ENCODE data around the gene KLHL7.
"Not testable (repeated sequence)": the region's sequence is repeated elsewhere in the genome, so short reads cannot be mapped to it uniquely, and the experiment has no call there.

Gene KLHL7

DNA sequence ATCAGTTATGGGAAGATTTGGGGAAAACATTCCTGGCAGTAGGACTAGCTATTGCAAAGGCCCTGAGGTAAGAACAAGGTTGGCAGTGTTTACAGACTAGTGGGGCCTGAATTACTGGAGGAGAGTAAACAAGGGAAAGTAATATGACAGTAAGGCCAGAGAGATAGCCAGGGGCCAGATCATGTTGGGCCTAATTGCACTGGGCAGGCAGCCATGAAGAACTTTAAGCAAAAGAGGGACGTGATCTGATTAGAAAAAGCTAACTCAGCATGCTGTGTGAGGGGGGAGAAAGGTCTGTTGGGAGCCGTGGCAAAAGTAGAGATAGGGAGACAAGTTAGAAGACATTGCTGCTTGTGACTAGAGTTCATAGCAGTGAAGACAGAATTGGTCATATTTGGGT lies 85.4 kb downstream of the KLHL7 start:
- TF ChIP-seq Cebpa-rat (IDR thresholded peaks at IDR 0.05): no peak
- H3K4me1 ChIP-seq: no peaks in the 10 kb centered on the region
- H3K27ac ChIP-seq: no peak overlapping the region
- no peak overlapping the region for H3K4me2 ChIP-seq
- H3K4me3 ChIP-seq: no peak overlapping the region
- H3K36me3 ChIP-seq: peaks cover 85% of the 10 kb centered on the region
- H3K9me3 ChIP-seq: peaks cover 11% of the 10 kb centered on the region; the same call in 1 of the 2 replicates
- H4K20me1 ChIP-seq: peaks cover 42% of the 10 kb centered on the region; the same call in 1 of the 2 replicates
- H3K27me3 ChIP-seq: no peaks in the 10 kb centered on the region
- no peak overlapping the region for H3K9ac ChIP-seq

DNA sequence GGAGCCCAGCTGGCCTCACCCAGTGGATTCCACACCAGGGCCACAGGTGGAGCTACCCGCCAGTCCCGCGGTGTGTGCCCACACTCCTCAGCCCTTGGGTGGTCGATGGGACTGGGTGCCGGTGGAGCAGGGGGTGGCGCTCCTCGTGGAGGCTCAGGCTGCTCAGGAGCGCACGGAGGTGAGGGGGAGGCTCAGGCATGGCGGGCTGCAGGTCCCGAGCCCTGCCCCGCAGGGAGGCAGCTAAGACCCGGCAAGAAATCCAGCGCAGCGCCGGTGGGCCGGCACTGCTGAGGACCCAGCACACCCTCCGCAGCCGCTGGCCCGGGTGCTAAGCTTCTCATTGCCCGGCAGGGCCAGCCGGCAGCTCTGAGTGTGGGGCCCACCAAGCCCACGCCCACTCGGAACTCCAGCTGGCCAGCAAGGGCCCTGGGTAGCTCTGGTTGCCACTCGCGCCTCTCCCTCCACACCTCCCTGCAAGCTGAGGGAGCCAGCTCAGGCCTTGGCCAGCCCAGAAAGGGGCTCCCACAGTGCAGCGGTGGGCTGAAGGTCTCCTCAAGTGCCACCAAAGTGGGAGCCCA lies 88.2 kb downstream of the KLHL7 start:
- not testable (repeated sequence) for H3K4me3 ChIP-seq, H3K4me1 ChIP-seq, H3K27ac ChIP-seq, H3K9ac ChIP-seq, H3K4me2 ChIP-seq, H3K27me3 ChIP-seq
- Histone ChIP-seq H3K9me3 (peaks cover 11% of the 10 kb centered on the region; the same call in 1 of the 2 replicates), H3K36me3 (peaks cover 83% of the 10 kb centered on the region), H4K20me1 (peaks cover 30% of the 10 kb centered on the region; the same call in 1 of the 2 replicates)

DNA sequence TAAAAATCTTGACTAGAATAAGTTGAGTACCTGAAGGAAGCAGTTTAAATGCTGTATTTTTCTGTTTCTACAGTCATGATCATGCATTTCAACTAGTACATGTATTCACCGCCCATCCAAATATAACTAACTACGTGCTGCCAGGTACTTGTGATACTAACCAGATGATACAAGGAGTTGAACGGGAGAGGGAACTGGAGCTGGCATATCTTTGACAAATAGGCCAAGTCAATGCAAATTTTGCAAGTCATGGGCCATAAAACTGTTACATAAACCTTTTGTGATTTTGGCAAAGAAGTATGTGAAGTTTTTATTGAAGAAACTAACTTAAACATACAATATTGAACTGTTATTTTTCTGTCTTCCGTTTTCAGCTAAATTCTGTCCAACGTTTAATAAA lies 90.7 kb downstream of the KLHL7 start:
- Histone ChIP-seq H3K27me3 (no peaks in the 10 kb centered on the region), H3K27ac (no peak overlapping the region), H3K4me1 (no peaks in the 10 kb centered on the region), H4K20me1 (peaks cover 5% of the 10 kb centered on the region; the same call in 1 of the 2 replicates), H3K4me3 (no peak overlapping the region), H3K9me3 (peaks cover 11% of the 10 kb centered on the region; the same call in 1 of the 2 replicates), H3K9ac (no peak overlapping the region), H3K4me2 (no peak overlapping the region), H3K36me3 (peaks cover 81% of the 10 kb centered on the region)
- no peak for TF ChIP-seq Cebpa-rat (IDR thresholded peaks at IDR 0.05)

GRCh38 chr7:23197745-23198144 lies 92.2 kb downstream of the KLHL7 start:
- not testable (repeated sequence) for H3K4me1 ChIP-seq, H3K4me3 ChIP-seq, H4K20me1 ChIP-seq, H3K4me2 ChIP-seq, H3K9ac ChIP-seq, H3K27me3 ChIP-seq, H3K27ac ChIP-seq, H3K9me3 ChIP-seq
- peaks cover 74% of the 10 kb centered on the region for H3K36me3 ChIP-seq

GRCh38 chr7:23200331-23200730 lies 94.7 kb downstream of the KLHL7 start:
- Histone ChIP-seq H3K9ac (no peak overlapping the region), H3K9me3 (no peaks in the 10 kb centered on the region), H3K4me1 (no peaks in the 10 kb centered on the region), H3K36me3 (peaks cover 66% of the 10 kb centered on the region), H4K20me1 (0 out of 2 replicates have a peak, but pooled peaks cover 5% of the 10 kb centered on the region), H3K4me2 (no peak overlapping the region), H3K4me3 (no peak overlapping the region), H3K27ac (no peak overlapping the region), H3K27me3 (no peaks in the 10 kb centered on the region)
- no peak for TF ChIP-seq Cebpa-rat (IDR thresholded peaks at IDR 0.05)

- Histone ChIP-seq H4K20me1 (no peaks in the 10 kb centered on the region), H3K4me1 (no peaks in the 10 kb centered on the region), H3K9me3 (peaks cover 9% of the 10 kb centered on the region), H3K27me3 (no peaks in the 10 kb centered on the region), H3K36me3 (peaks cover 51% of the 10 kb centered on the region), H3K9ac (no peak overlapping the region), H3K27ac (no peak overlapping the region), H3K4me3 (no peak overlapping the region), H3K4me2 (no peak overlapping the region)
- no peak for TF ChIP-seq Cebpa-rat (IDR thresholded peaks at IDR 0.05)
These were observed 98.7 kb downstream of the KLHL7 start for GRCh38 chr7:23204241-23204640.

DNA sequence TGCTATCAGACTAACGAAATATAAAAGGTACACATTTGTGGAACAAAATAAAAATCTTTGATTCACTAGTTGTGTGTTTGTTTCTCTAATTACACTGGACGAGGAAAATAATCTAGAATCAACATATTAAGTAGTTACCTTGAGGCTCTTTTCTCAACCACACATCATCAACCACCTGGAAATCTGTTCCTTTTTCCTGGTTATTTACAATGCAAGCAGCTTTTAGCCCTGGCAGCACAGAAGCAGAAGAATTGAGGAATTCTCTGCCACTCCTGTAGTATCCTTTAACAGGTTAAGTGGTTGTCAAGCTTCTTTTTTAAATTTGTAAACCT lies 100.0 kb downstream of the KLHL7 start:
- no peak overlapping the region for H3K4me2 ChIP-seq
- H3K4me1 ChIP-seq: no peaks in the 10 kb centered on the region
- H3K9ac ChIP-seq: no peak overlapping the region
- H3K36me3 ChIP-seq: peaks cover 38% of the 10 kb centered on the region
- no peak overlapping the region for H3K27ac ChIP-seq
- TF ChIP-seq Cebpa-rat (IDR thresholded peaks at IDR 0.05): no peak
- H3K9me3 ChIP-seq: peaks cover 9% of the 10 kb centered on the region
- no peaks in the 10 kb centered on the region for H4K20me1 ChIP-seq
- no peaks in the 10 kb centered on the region for H3K27me3 ChIP-seq
- no peak overlapping the region for H3K4me3 ChIP-seq

DNA sequence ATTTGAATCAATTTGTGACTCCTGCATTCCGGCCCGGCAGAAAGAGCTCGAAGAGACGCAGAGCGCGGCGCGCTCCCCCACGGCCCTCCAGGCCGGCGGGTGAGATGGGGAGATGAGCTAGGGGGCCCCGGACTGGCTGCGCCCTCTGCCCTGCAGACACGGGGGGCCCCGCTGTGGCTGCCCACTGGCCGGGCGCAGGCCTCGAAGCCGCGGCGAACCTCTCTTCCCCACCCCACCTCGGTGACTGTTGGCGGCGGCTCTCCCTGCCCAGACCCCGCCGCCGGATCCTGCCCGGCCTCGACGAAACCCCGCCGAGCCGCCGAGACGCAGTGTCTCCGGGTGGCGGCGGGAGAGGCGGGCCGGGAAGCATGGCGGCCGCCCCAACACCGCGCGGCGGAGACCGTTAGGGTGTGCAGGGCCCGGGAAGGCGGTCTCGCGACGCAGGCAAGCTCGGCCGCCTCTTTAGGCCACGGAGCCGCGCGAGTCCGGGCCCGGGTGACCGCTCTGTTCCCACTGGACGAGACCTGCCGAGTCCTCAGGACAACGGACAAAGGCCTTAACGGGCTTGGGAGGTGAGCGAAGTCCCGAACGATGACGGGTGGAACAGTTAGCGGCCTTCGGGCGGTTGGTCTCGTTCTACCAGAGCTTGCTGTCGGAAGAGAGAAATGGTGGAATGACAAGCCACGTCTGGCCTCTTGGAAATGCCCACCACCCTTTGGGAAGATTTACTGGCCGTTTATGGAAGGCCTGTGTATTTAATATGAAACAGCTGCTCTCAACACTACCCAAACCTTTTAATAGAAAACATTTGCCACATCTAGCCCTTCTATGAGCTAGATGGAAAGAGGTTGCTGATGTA lies 100.6 kb downstream of the KLHL7 start:
- Histone ChIP-seq H3K9ac (no peak overlapping the region), H3K27me3 (no peaks in the 10 kb centered on the region), H3K27ac (no peak overlapping the region), H3K4me3 (no peak overlapping the region), H3K4me2 (no peak overlapping the region), H3K36me3 (peaks cover 34% of the 10 kb centered on the region), H4K20me1 (no peaks in the 10 kb centered on the region), H3K4me1 (no peaks in the 10 kb centered on the region), H3K9me3 (peaks cover 9% of the 10 kb centered on the region)
- no peak for TF ChIP-seq Cebpa-rat (IDR thresholded peaks at IDR 0.05)

DNA sequence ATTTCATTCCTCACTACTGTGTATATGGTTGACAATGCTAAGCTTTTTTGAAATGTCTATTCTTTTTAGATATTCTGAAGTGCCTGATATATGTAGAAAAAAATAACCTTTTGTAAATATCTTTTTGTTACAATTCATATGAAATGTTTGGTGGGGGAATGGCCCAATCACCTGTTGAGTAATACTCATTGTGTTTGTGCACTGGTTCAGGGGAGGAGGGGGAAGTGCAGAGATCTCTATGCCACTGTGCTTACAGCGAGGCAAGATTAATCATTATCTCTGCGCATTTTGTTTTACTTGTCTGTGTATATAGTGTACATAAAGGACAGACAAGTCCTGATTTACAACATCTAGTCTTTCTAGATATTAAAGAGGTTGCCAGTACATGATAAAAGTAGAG lies 101.4 kb downstream of the KLHL7 start:
- Histone ChIP-seq H4K20me1 (no peaks in the 10 kb centered on the region), H3K36me3 (peaks cover 25% of the 10 kb centered on the region), H3K27me3 (no peaks in the 10 kb centered on the region), H3K27ac (no peak overlapping the region), H3K9me3 (peaks cover 9% of the 10 kb centered on the region), H3K4me2 (no peak overlapping the region), H3K4me3 (no peak overlapping the region), H3K9ac (no peak overlapping the region), H3K4me1 (no peaks in the 10 kb centered on the region)
- TF ChIP-seq Cebpa-rat (IDR thresholded peaks at IDR 0.05): no peak

- H4K20me1 ChIP-seq: no peaks in the 10 kb centered on the region
- no peak for TF ChIP-seq Cebpa-rat (IDR thresholded peaks at IDR 0.05)
- no peaks in the 10 kb centered on the region for H3K27me3 ChIP-seq
- H3K9ac ChIP-seq: no peak overlapping the region
- no peak overlapping the region for H3K4me3 ChIP-seq
- peaks cover 24% of the 10 kb centered on the region for H3K36me3 ChIP-seq
- no peak overlapping the region for H3K4me2 ChIP-seq
- no peaks in the 10 kb centered on the region for H3K4me1 ChIP-seq
- peaks cover 9% of the 10 kb centered on the region for H3K9me3 ChIP-seq
- H3K27ac ChIP-seq: no peak overlapping the region
These were observed 102.3 kb downstream of the KLHL7 start for GRCh38 chr7:23207884-23208283.

All from BLaER1 (cell line).